Neural crest cell (in vitro differentiated cells): Measurements from ENCODE around the gene FRZB. TPM values are rescaled to one million over a fixed set of nuclear protein-coding genes. Genes with fewer than 3 reads are reported as not detected.
"Not testable (repeated sequence)": the region's sequence is repeated elsewhere in the genome, so short reads cannot be mapped to it uniquely, and the experiment has no call there.

Experiments
- DNase-seq: peaks from one replicate; pipeline ENCODE4 v3.0.0; 2021; ENCODE audit warnings: low read depth, mixed read lengths, low spot score
- H3K27ac Mint-ChIP-seq: one replicate; pipeline ENCODE4 v1.8.0; 2021; ENCODE audit warnings: mild to moderate bottlenecking, mixed read lengths; ENCODE audit not compliant: unreplicated experiment
- H3K27me3 Mint-ChIP-seq: 2 replicates; pipeline ENCODE4 v1.8.0; 2021; ENCODE audit warnings: low read depth, mild to moderate bottlenecking, mixed read lengths
- H3K36me3 Mint-ChIP-seq: 2 replicates; pipeline ENCODE4 v1.8.0; 2021; ENCODE audit warnings: low read depth, mild to moderate bottlenecking, mixed read lengths
- H3K4me1 Mint-ChIP-seq: 2 replicates; pipeline ENCODE4 v1.8.0; 2021; ENCODE audit warnings: mixed read lengths
- H3K4me3 Mint-ChIP-seq: one replicate; pipeline ENCODE4 v1.8.0; 2021; ENCODE audit warnings: mild to moderate bottlenecking, mixed read lengths
- H3K9me3 Mint-ChIP-seq: 2 replicates; pipeline ENCODE4 v1.8.0; 2021; ENCODE audit warnings: mixed read lengths
- total RNA-seq: library from RNA; stranded (reverse); gene quantifications from 2 replicates; pipeline ENCODE4 v1.2.1, GENCODE V29; 2021
- TF ChIP-seq, protein P1 (sequence below): fragments of 200-600 bp; sonication (generic); conservative IDR thresholded peaks from 2 replicates; pipeline ENCODE4 v1.5.0; 2021; ENCODE audit warnings: antibody characterized with exemption, mild to moderate bottlenecking

The FRZB gene
- total RNA-seq, 1 donor from 2014 or later = 33.4 TPM

DNA sequence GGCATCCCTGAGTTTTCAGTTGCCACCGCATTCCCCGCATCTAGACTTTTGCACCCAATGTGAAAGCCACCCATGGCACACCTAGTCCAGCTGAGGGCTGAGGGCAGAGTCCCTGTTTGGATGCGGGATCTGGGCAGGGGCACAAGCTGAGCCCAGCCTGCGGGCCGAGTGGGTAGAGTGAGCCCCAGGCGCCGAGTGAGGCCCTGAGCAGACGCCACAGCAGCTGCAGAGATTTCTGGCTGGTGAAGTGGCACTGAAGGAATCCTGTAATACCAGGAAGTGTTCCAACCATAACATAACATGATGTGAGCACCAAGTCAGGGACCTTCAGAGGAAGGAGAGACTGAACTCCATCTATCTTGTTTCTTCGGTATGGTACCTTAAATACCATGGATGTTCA is 27.7 kb upstream of the FRZB start:
- TF ChIP-seq, protein P1, sequence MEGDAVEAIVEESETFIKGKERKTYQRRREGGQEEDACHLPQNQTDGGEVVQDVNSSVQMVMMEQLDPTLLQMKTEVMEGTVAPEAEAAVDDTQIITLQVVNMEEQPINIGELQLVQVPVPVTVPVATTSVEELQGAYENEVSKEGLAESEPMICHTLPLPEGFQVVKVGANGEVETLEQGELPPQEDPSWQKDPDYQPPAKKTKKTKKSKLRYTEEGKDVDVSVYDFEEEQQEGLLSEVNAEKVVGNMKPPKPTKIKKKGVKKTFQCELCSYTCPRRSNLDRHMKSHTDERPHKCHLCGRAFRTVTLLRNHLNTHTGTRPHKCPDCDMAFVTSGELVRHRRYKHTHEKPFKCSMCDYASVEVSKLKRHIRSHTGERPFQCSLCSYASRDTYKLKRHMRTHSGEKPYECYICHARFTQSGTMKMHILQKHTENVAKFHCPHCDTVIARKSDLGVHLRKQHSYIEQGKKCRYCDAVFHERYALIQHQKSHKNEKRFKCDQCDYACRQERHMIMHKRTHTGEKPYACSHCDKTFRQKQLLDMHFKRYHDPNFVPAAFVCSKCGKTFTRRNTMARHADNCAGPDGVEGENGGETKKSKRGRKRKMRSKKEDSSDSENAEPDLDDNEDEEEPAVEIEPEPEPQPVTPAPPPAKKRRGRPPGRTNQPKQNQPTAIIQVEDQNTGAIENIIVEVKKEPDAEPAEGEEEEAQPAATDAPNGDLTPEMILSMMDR = no peak
- H3K27me3 Mint-ChIP-seq = no peaks in the 10 kb centered on the region
- H3K4me1 Mint-ChIP-seq = no peaks in the 10 kb centered on the region
- DNase-seq = no peak
- H3K36me3 Mint-ChIP-seq = peaks cover 4% of the 10 kb centered on the region
- peaks cover 4% of the 10 kb centered on the region for H3K9me3 Mint-ChIP-seq
- no peak overlapping the region for H3K4me3 Mint-ChIP-seq
- H3K27ac Mint-ChIP-seq = no peak overlapping the region

DNA sequence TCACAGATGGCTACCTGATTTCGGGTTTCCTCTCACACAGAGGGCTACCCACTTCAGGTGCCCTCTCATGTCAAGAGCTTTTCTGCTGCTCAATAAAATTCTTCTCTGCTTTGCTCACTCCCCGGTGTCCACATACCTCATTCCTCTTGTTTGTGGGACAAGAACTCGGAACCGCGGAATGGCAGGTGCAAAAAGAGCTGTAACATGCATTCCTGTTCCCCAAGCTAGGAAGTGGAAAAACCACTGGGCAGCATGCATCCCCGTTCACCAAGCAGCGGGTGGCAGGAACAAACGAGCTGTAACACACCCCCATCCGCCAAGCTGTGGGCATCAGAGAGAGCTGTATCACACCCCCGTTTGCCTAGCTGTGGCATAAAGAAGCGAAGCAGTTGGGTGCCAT is 27.2 kb upstream of the FRZB start:
- H3K4me1 Mint-ChIP-seq = no peaks in the 10 kb centered on the region
- H3K27ac Mint-ChIP-seq = no peak overlapping the region
- H3K4me3 Mint-ChIP-seq = no peak overlapping the region
- peaks cover 4% of the 10 kb centered on the region for H3K9me3 Mint-ChIP-seq
- TF ChIP-seq, protein P1 = no peak
- peaks cover 4% of the 10 kb centered on the region for H3K36me3 Mint-ChIP-seq
- no peaks in the 10 kb centered on the region for H3K27me3 Mint-ChIP-seq
- DNase-seq = no peak

DNA sequence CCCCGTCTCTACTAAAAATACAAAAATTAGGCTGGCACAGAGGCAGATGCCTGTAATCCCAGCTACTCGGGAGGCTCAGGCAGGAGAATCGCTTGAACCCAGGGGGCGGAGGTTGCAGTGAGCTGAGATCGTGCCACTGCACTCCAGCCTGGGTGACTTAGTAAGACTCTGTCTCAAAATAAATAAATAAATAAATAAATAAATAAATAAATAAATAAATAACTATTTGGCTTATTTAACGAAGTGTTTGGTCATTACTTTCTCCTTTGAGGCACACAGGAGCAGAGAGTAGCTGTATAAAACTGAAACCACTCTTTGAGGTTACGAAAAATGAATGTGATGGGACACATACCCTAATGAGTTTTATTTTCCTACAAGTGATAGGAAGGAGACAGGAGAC is 26.6 kb upstream of the FRZB start:
- H3K36me3 Mint-ChIP-seq, H3K4me1 Mint-ChIP-seq, H3K27me3 Mint-ChIP-seq, H3K4me3 Mint-ChIP-seq, H3K9me3 Mint-ChIP-seq, H3K27ac Mint-ChIP-seq, DNase-seq: not testable (repeated sequence)

DNA sequence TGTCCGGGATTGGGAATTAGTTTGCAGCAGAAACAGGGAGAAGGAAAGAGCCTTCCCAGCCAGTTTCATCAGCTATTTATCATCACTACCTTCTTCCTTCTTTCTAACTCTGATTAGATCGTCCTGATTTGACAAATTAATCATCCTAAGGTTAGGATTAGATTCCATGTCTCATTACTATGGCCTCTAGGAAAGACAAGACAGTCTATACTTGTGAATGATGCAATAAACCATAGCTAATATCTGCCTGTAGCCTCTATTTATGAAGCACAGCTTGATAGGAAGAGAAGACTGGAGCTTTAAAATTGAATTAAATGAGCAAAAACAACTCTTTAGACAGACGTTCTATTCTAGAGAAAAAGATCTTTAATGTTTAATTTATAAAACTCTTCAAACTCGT is 25.2 kb upstream of the FRZB start:
- peaks cover 4% of the 10 kb centered on the region for H3K9me3 Mint-ChIP-seq
- H3K27ac Mint-ChIP-seq = no peak overlapping the region

DNA sequence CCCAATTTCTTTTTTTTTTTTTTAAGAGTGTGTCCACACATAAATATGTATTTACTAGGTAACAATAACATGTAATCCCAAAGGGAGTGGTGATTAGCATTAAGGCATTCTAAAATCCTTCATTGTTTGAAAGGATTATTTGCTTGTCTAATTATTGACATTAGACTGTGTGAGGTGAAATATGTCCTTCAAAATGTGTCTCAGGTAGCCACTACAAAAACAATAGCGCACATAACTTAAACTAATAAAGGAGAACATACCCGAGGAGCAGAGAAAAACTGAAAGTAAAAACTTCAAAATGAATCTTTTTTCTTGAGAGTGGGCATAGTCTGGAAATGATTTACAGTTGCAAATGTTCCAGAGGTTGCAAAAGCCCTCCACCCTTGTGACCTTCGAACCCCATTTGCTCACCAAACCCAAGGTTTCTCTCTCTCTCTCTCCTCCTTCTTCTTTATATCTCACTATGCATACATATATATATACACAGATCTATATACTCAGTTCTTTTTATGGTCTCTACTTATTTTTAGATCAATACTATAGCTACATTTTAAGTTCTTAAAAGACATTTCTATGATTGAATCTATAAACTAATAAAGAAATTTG is 24.4 kb upstream of the FRZB start:
- Mint-ChIP-seq H3K36me3 (no peaks in the 10 kb centered on the region), H3K4me1 (no peaks in the 10 kb centered on the region), H3K9me3 (peaks cover 4% of the 10 kb centered on the region), H3K27ac (no peak overlapping the region), H3K4me3 (no peak overlapping the region), H3K27me3 (no peaks in the 10 kb centered on the region)
- TF ChIP-seq, protein P1 = no peak
- no peak for DNase-seq

More for the DNA sequence above, 25.2 kb upstream of the FRZB start:
- no peak overlapping the region for H3K4me3 Mint-ChIP-seq
- no peaks in the 10 kb centered on the region for H3K27me3 Mint-ChIP-seq
- no peak for DNase-seq
- TF ChIP-seq, protein P1 = no peak
- no peaks in the 10 kb centered on the region for H3K36me3 Mint-ChIP-seq
- H3K4me1 Mint-ChIP-seq = no peaks in the 10 kb centered on the region

DNA sequence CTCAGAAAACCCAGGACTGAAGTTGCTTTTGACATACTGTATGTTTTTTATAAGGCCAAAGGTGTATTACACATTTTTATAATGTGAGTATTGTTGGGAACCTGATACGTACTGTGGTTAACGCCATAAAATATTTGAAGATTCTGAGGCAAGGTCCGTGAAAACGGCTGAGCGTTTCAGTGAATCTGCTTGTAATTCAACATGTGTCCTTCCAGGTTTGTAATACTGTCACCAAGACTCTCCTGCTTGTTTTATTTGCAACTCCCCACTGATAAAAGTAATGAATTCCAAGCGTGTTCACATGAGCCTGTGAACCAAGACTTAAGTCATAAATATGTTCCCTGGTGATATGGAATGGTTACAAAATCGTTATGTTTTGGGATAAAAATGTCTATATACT is 23.9 kb upstream of the FRZB start:
- TF ChIP-seq, protein P1 = no peak
- H3K36me3 Mint-ChIP-seq = no peaks in the 10 kb centered on the region
- no peak overlapping the region for H3K27ac Mint-ChIP-seq
- H3K9me3 Mint-ChIP-seq = peaks cover 4% of the 10 kb centered on the region
- no peak overlapping the region for H3K4me3 Mint-ChIP-seq
- DNase-seq = no peak
- no peaks in the 10 kb centered on the region for H3K4me1 Mint-ChIP-seq
- no peaks in the 10 kb centered on the region for H3K27me3 Mint-ChIP-seq
